Measurements from ENCODE around the gene PITX1. TPM values are rescaled to one million over a fixed set of nuclear protein-coding genes. Genes with fewer than 3 reads are reported as not detected.

Gene PITX1
- polyA plus RNA-seq, 3 donors: not detected

DNA sequence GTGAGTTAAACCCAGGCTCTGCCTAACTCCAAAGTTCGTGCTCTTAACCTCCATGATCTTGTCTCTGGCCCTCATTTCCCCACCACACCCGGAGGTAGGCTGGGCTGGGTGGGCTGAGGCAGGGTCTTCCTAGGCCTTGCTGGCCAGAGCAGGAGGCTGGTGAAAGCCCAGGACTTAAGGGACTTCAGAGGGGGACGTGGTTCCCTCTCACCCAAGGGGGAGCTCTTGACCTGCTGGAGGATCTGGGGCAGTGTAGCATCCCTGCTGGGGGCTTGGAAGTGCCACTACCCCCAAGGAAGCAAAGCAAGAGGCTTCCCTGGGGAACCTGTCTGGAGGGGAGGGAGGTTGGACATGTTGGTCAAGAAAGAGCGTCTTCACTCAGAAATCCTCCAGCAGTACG lies 14.7 kb downstream of the PITX1 start:
- H3K79me2 ChIP-seq (ENCODE audit: insufficient read depth, low read length): no peaks in the 10 kb centered on the region
- H3K36me3 Mint-ChIP-seq: no peaks in the 10 kb centered on the region

DNA sequence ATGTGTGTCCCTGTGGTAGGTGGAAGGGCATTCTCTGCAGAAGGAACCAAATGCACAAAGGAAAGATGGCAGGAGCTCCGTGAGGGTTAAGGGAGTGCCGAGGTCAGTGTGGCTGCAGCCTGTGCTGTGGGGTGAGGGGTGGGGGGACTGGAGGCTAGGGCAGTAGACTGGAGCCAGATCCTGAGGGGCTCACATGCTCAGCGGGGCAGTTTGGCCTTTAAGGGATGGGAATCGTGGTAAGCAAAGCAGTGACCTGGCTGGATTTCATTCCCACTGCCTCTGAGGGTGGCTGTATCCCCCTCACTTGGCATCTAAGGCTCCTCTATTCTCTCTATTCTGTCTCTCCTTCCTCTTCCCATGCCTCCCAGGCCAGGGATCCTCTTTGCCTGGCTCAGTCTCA lies 15.6 kb downstream of the PITX1 start:
- Histone ChIP-seq H3K9me3 (replicated peaks in 1 of 2; ENCODE audit: control insufficient read depth in 1 of 2, insufficient read depth in 1 of 2, low read length in 2 of 2) (no peaks in the 10 kb centered on the region), H3K4me2 (replicated peaks; ENCODE audit: extremely low read depth, low read length, poor library complexity, severe bottlenecking) (no peak overlapping the region), H3K79me2 (ENCODE audit: insufficient read depth, low read length) (no peaks in the 10 kb centered on the region), H3K27ac (ENCODE audit: low read depth in 1 of 2, low read length in 2 of 2) (no peak overlapping the region), H2AFZ (ENCODE audit: insufficient read depth, low read depth, low read length, poor library complexity, severe bottlenecking) (no peak overlapping the region), H4K20me1 (ENCODE audit: insufficient read depth, low read length) (no peaks in the 10 kb centered on the region), H3K4me3 (replicated peaks in 1 of 3; ENCODE audit: low read depth in 2 of 3, low read length in 3 of 3) (no peak overlapping the region), H3K9ac (ENCODE audit: insufficient read depth, low read length, poor library complexity, severe bottlenecking) (no peak overlapping the region), H3K27me3 (ENCODE audit: control insufficient read depth in 2 of 2, insufficient read depth in 2 of 2, low read length in 2 of 2) (peaks cover 0 to 8% of the 10 kb centered on the region in 2 donors), H3K4me1 (ENCODE audit: control insufficient read depth in 1 of 2, insufficient read depth in 2 of 2, low read length in 2 of 2) (no peaks in the 10 kb centered on the region), H3K36me3 (replicated peaks in 1 of 2; ENCODE audit: control insufficient read depth in 1 of 2, insufficient read depth in 2 of 2, low read length in 2 of 2) (no peaks in the 10 kb centered on the region)
- Mint-ChIP-seq H3K27me3 (ENCODE audit: low read depth in 3 of 3) (peaks cover 22 to 28% (median 24%) of the 10 kb centered on the region in 3 donors), H3K27ac (no peak overlapping the region), H3K36me3 (no peaks in the 10 kb centered on the region), H3K9me3 (no peaks in the 10 kb centered on the region), H3K4me1 (no peaks in the 10 kb centered on the region), H3K4me3 (no peak overlapping the region)
- 93% methylated on average over 4 of the region's 4 CpGs for WGBS (ENCODE audit: insufficient coverage)
- DNase-seq: no peak
- TF ChIP-seq, protein P1, sequence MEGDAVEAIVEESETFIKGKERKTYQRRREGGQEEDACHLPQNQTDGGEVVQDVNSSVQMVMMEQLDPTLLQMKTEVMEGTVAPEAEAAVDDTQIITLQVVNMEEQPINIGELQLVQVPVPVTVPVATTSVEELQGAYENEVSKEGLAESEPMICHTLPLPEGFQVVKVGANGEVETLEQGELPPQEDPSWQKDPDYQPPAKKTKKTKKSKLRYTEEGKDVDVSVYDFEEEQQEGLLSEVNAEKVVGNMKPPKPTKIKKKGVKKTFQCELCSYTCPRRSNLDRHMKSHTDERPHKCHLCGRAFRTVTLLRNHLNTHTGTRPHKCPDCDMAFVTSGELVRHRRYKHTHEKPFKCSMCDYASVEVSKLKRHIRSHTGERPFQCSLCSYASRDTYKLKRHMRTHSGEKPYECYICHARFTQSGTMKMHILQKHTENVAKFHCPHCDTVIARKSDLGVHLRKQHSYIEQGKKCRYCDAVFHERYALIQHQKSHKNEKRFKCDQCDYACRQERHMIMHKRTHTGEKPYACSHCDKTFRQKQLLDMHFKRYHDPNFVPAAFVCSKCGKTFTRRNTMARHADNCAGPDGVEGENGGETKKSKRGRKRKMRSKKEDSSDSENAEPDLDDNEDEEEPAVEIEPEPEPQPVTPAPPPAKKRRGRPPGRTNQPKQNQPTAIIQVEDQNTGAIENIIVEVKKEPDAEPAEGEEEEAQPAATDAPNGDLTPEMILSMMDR (IDR thresholded peaks at IDR 0.05): no peak
- intact Hi-C loops (cut with micrococcal nuclease): no loop called here

More for the DNA sequence above, 14.7 kb downstream of the PITX1 start:
- DNase-seq: no peak
- H4K20me1 ChIP-seq (ENCODE audit: insufficient read depth, low read length): no peaks in the 10 kb centered on the region
- TF ChIP-seq, protein P1 (IDR thresholded peaks at IDR 0.05): no peak
- H3K9me3 Mint-ChIP-seq: no peaks in the 10 kb centered on the region
- no peaks in the 10 kb centered on the region for H3K9me3 ChIP-seq (replicated peaks in 1 of 2; ENCODE audit: control insufficient read depth in 1 of 2, insufficient read depth in 1 of 2, low read length in 2 of 2)
- peaks cover 21 to 32% (median 23%) of the 10 kb centered on the region in 3 donors for H3K27me3 Mint-ChIP-seq (ENCODE audit: low read depth in 3 of 3)
- peak overlapping the region in 1 of 7 donors; percentile 65 for H3K27ac Mint-ChIP-seq
- no peak overlapping the region for H3K4me2 ChIP-seq (replicated peaks; ENCODE audit: extremely low read depth, low read length, poor library complexity, severe bottlenecking)
- H2AFZ ChIP-seq (ENCODE audit: insufficient read depth, low read depth, low read length, poor library complexity, severe bottlenecking): no peak overlapping the region
- no peaks in the 10 kb centered on the region for H3K36me3 ChIP-seq (replicated peaks in 1 of 2; ENCODE audit: control insufficient read depth in 1 of 2, insufficient read depth in 2 of 2, low read length in 2 of 2)
- H3K27me3 ChIP-seq (ENCODE audit: control insufficient read depth in 2 of 2, insufficient read depth in 2 of 2, low read length in 2 of 2): peaks cover 0 to 8% of the 10 kb centered on the region in 2 donors
- no peak overlapping the region for H3K9ac ChIP-seq (ENCODE audit: insufficient read depth, low read length, poor library complexity, severe bottlenecking)
- intact Hi-C loops (cut with micrococcal nuclease): no loop called here
- 100% methylated on average over 2 of the region's 5 CpGs for WGBS (ENCODE audit: insufficient coverage)
- H3K27ac ChIP-seq (ENCODE audit: low read depth in 1 of 2, low read length in 2 of 2): no peak overlapping the region
- H3K4me3 ChIP-seq (replicated peaks in 1 of 3; ENCODE audit: low read depth in 2 of 3, low read length in 3 of 3): no peak overlapping the region
- H3K4me1 ChIP-seq (ENCODE audit: control insufficient read depth in 1 of 2, insufficient read depth in 2 of 2, low read length in 2 of 2): no peaks in the 10 kb centered on the region
- no peak overlapping the region for H3K4me3 Mint-ChIP-seq
- H3K4me1 Mint-ChIP-seq: no peaks in the 10 kb centered on the region
